NCI-H2107 (cell line): Measurements from ENCODE around the gene MGLL.

Experiments used
- DNase-seq: peaks from one replicate; lab custom pipeline; 2025; lab: John Stamatoyannopoulos, UW

Gene MGLL

GRCh38 chr3:127741690-127742089, 80.6 kb downstream of the MGLL start:
- no peak for DNase-seq

GRCh38 chr3:127741246-127741645, 81.1 kb downstream of the MGLL start:
- DNase-seq: no peak

- DNase-seq: no peak
Observed at GRCh38 chr3:127740136-127740915, 82.0 kb downstream of the MGLL start.

GRCh38 chr3:127739347-127740135, 82.8 kb downstream of the MGLL start:
- no peak for DNase-seq

- no peak for DNase-seq
Observed at GRCh38 chr3:127738192-127738840, 84.0 kb downstream of the MGLL start.

- DNase-seq: no peak
Observed at GRCh38 chr3:127736801-127737539, 85.3 kb downstream of the MGLL start.

GRCh38 chr3:127735767-127736693, 86.3 kb downstream of the MGLL start:
- no peak for DNase-seq

- no peak for DNase-seq
Observed at GRCh38 chr3:127734754-127735473, 87.4 kb downstream of the MGLL start.

- DNase-seq: no peak
Observed at GRCh38 chr3:127734181-127734720, 88.1 kb downstream of the MGLL start.

GRCh38 chr3:127733781-127734180, 88.5 kb downstream of the MGLL start:
- no peak for DNase-seq

GRCh38 chr3:127732879-127733350, 89.4 kb downstream of the MGLL start:
- DNase-seq: no peak

- no peak for DNase-seq
Observed at GRCh38 chr3:127732303-127732702, 90.0 kb downstream of the MGLL start.

- no peak for DNase-seq
Observed at GRCh38 chr3:127731546-127732289, 90.6 kb downstream of the MGLL start.

GRCh38 chr3:127730666-127731295, 91.5 kb downstream of the MGLL start:
- DNase-seq: no peak

GRCh38 chr3:127730171-127730570, 92.1 kb downstream of the MGLL start:
- DNase-seq: no peak

- DNase-seq: peak; percentile 56
Observed at GRCh38 chr3:127729556-127730056, 92.7 kb downstream of the MGLL start.

GRCh38 chr3:127728417-127729015, 93.8 kb downstream of the MGLL start:
- no peak for DNase-seq

- DNase-seq: no peak
Observed at GRCh38 chr3:127726894-127727293, 95.4 kb downstream of the MGLL start.
